Natural killer cell (primary cell): ENCODE data around the gene ARL4A. TPM values are rescaled to one million over a fixed set of nuclear protein-coding genes. Genes with fewer than 3 reads are reported as not detected.
A peak's percentile ranks its signal among the peaks of the same experiment; 100 is the strongest.

Experiments used
- ATAC-seq, 3 donors: fragments of 150-1000 bp in 2 of 3; fragments of 200-7000 bp in 1 of 3; cut with Tn5 transposase; 1 replicate in 1 of 3; 2 replicates in 2 of 3; pipeline ENCODE4 v1.10.0; 2021; ENCODE audit warnings: mild to moderate bottlenecking in 2 of 3, moderate library complexity in 2 of 3
- DNase-seq, 2 donors: peaks; one replicate each; pipeline versions ENCODE4 v3.0.0 to v3.0.0-alpha.2; 2013 to 2021; ENCODE audit warnings: mixed read lengths in 1 of 2
- H3K27ac ChIP-seq: one replicate; pipeline ENCODE4 v1.5.1; 2013; ENCODE audit warnings: mild to moderate bottlenecking, low read length
- H3K27me3 ChIP-seq: one replicate; pipeline ENCODE4 v1.6.1; 2013; ENCODE audit warnings: low read length; ENCODE audit not compliant: control insufficient read depth, insufficient read depth
- H3K36me3 ChIP-seq: one replicate; pipeline ENCODE4 v1.6.1; 2013; ENCODE audit warnings: low read length; ENCODE audit not compliant: control insufficient read depth, insufficient read depth
- H3K4me1 ChIP-seq: one replicate; pipeline ENCODE4 v1.6.1; 2013; ENCODE audit warnings: low read length; ENCODE audit not compliant: control insufficient read depth, insufficient read depth
- H3K4me3 ChIP-seq: one replicate; pipeline ENCODE4 v1.5.1; 2013; ENCODE audit warnings: low read length
- H3K9me3 ChIP-seq: one replicate; pipeline ENCODE4 v1.6.1; 2013; ENCODE audit warnings: low read length; ENCODE audit not compliant: control insufficient read depth, insufficient read depth
- H3K27ac Mint-ChIP-seq, 2 donors: one replicate each; pipeline ENCODE4 v1.8.0; 2022; ENCODE audit warnings: mild to moderate bottlenecking in 2 of 2, mixed read lengths in 2 of 2, moderate library complexity in 1 of 2
- H3K27me3 Mint-ChIP-seq, 2 donors: one replicate each; pipeline ENCODE4 v1.8.0; 2022; ENCODE audit warnings: low read depth in 2 of 2, mixed read lengths in 2 of 2
- H3K36me3 Mint-ChIP-seq: one replicate; pipeline ENCODE4 v1.8.0; 2022; ENCODE audit warnings: mixed read lengths
- H3K4me1 Mint-ChIP-seq, 2 donors: one replicate each; pipeline ENCODE4 v1.8.0; 2022; ENCODE audit warnings: mixed read lengths in 2 of 2
- H3K4me3 Mint-ChIP-seq: one replicate; pipeline ENCODE4 v1.8.0; 2022; ENCODE audit warnings: mild to moderate bottlenecking, moderate library complexity, mixed read lengths
- H3K9me3 Mint-ChIP-seq, 2 donors: one replicate each; pipeline ENCODE4 v1.8.0; 2022; ENCODE audit warnings: mixed read lengths in 2 of 2
- CTCF ChIP-seq: fragments of 200-600 bp; IDR thresholded peaks from one replicate; pipeline ENCODE4 v1.8.0; 2022; ENCODE audit warnings: antibody characterized with exemption
- WGBS: methylation state at CpG from one replicate; pipeline ENCODE4 v1.1.7; 2013; ENCODE audit warnings: missing lambda C conversion rate; ENCODE audit not compliant: insufficient coverage; 5-methylcytosine and 5-hydroxymethylcytosine counted together
- intact Hi-C: fragments of 100-400 bp; cut with micrococcal nuclease; formaldehyde crosslinking; loops from one replicate; pipeline ENCODE4 v1.14.2; 2022
- total RNA-seq, 4 donors: library from RNA; stranded (reverse); fragments of 120-200 nt in 1 of 4; gene quantifications; one replicate each; pipeline versions ENCODE4 v1.2.3 to v1.2.4, GENCODE V29; 2013 to 2022

ARL4A gene
- total RNA-seq, 3 donors from 2014 or later (not counting 1 experiment from before 2014, with no cell fraction given), result 54.7 to 81.4 (median 55.5) TPM

- Histone ChIP-seq H3K9me3 (no peaks in the 10 kb centered on the region), H3K4me3 (no peak overlapping the region), H3K27me3 (no peaks in the 10 kb centered on the region), H3K27ac (no peak overlapping the region), H3K36me3 (no peaks in the 10 kb centered on the region), H3K4me1 (peaks cover 6% of the 10 kb centered on the region)
- intact Hi-C loops, result no loop called here
- Mint-ChIP-seq H3K4me1 (peaks cover 5 to 10% of the 10 kb centered on the region in 2 donors), H3K9me3 (no peaks in the 10 kb centered on the region), H3K36me3 (no peaks in the 10 kb centered on the region), H3K27me3 (no peaks in the 10 kb centered on the region), H3K4me3 (no peak overlapping the region), H3K27ac (peak overlapping the region in 1 of 2 donors; percentile 17)
- TF ChIP-seq CTCF, result no peak
- WGBS, result 84% methylated on average over 6 of the region's 7 CpGs
- DNase-seq, result no peak
- no peak for ATAC-seq
Measured at GRCh38 chr7:12716134-12716681, 28.8 kb downstream of the ARL4A start.

GRCh38 chr7:12716722-12717121 is 29.3 kb downstream of the ARL4A start:
- WGBS, result 89% methylated on average over 1 of the region's 3 CpGs
- Histone ChIP-seq H3K9me3 (no peaks in the 10 kb centered on the region), H3K36me3 (no peaks in the 10 kb centered on the region), H3K27ac (no peak overlapping the region), H3K4me3 (no peak overlapping the region), H3K27me3 (no peaks in the 10 kb centered on the region), H3K4me1 (peaks cover 6% of the 10 kb centered on the region)
- Mint-ChIP-seq H3K4me3 (no peak overlapping the region), H3K27me3 (no peaks in the 10 kb centered on the region), H3K4me1 (peaks cover 5 to 10% of the 10 kb centered on the region in 2 donors), H3K36me3 (no peaks in the 10 kb centered on the region), H3K9me3 (no peaks in the 10 kb centered on the region), H3K27ac (no peak overlapping the region)
- DNase-seq (no peak), ATAC-seq (no peak)
- intact Hi-C loops, result no loop called here
- TF ChIP-seq CTCF, result no peak

- ATAC-seq (peak in 2 of 3 donors; percentile 40 to 46), DNase-seq (peak in 1 of 2 donors; percentile 8)
- intact Hi-C loops, result no loop called here
- no peak for TF ChIP-seq CTCF
- peaks cover 6% of the 10 kb centered on the region for H3K4me1 ChIP-seq
- H3K27ac Mint-ChIP-seq, result peak overlapping the region; percentile 12 to 50
- H3K9me3 ChIP-seq, result no peaks in the 10 kb centered on the region
- no peaks in the 10 kb centered on the region for H3K27me3 ChIP-seq
- no peaks in the 10 kb centered on the region for H3K36me3 Mint-ChIP-seq
- H3K4me3 Mint-ChIP-seq, result no peak overlapping the region
- H3K9me3 Mint-ChIP-seq, result no peaks in the 10 kb centered on the region
- no peak overlapping the region for H3K4me3 ChIP-seq
- H3K27me3 Mint-ChIP-seq, result no peaks in the 10 kb centered on the region
- no peaks in the 10 kb centered on the region for H3K36me3 ChIP-seq
- peaks cover 5 to 10% of the 10 kb centered on the region in 2 donors for H3K4me1 Mint-ChIP-seq
- H3K27ac ChIP-seq, result no peak overlapping the region
- WGBS, result 96% methylated on average over 2 of the region's 5 CpGs
Measured at GRCh38 chr7:12719141-12719919, 31.9 kb downstream of the ARL4A start.
